ENCODE measurements around the gene CSNK2B. TPM values are rescaled to one million over a fixed set of nuclear protein-coding genes. Genes with fewer than 3 reads are reported as not detected.

Gene CSNK2B
- total and polyA plus RNA-seq, 9 of the 15 experiments (the other 6 are each of a cell fraction or from before 2014, with no cell fraction given) = 120 to 1,126 (median 529) TPM

GRCh38 chr6:31663961-31664789, 1.7 kb upstream of the CSNK2B start (continued):
- TF ChIP-seq TOE1 (IDR thresholded peaks at IDR 0.05; ENCODE audit: borderline replicate concordance) (no peak), TOE1 (CRISPR knock-in tag; IDR thresholded peaks at IDR 0.05; ENCODE audit: borderline replicate concordance, low read depth) (0 out of 2 replicates have a peak, but pooled peaks have one; percentile 21), PHB (CRISPR knock-in tag; IDR thresholded peaks at IDR 0.05) (no peak; the same call in 1 of the 2 replicates), JUN (IDR thresholded peaks at IDR 0.05; ENCODE audit: borderline replicate concordance, low read depth, low read length) (peak; percentile 99), JUN (CRISPR knock-in tag; IDR thresholded peaks at IDR 0.05; ENCODE audit: borderline replicate concordance) (peak; percentile 73; the same call in 1 of the 2 replicates), SLC30A9 (CRISPR knock-in tag; IDR thresholded peaks at IDR 0.05) (no peak), POLR2AphosphoS5 (IDR thresholded peaks at IDR 0.05; ENCODE audit: control insufficient read depth, insufficient read depth, low read depth, low read length) (peak; percentile 69; the same call in 1 of the 2 replicates)

- Histone ChIP-seq H3K4me2 (ENCODE audit: insufficient read depth, low read length) (peak within 1 kb of the TSS; percentile 93), H3K9ac (ENCODE audit: insufficient read depth in 1 of 2, low read depth in 2 of 2, low read length in 2 of 2) (peak within 1 kb of the TSS; percentile 96 to 97), H4K20me1 (replicated peaks; ENCODE audit: control insufficient read depth, insufficient read depth, low read length) (0 out of 2 replicates have a peak, but pooled peaks cover 3% of the 10 kb centered on the region), H3K9me3 (replicated peaks; ENCODE audit: control insufficient read depth, insufficient read depth, low read depth, low read length) (no peaks in the 10 kb centered on the region), H3K36me3 (ENCODE audit: control insufficient read depth, insufficient read depth, low read length) (peaks cover 61% of the 10 kb centered on the region), H3K4me1 (replicated peaks in 1 of 2; ENCODE audit: control insufficient read depth in 2 of 2, insufficient read depth in 2 of 2, low read length in 2 of 2) (peaks cover 36 to 46% of the 10 kb centered on the region in 2 experiments; a peak in 4 of 5 replicates), H3K27me3 (ENCODE audit: control insufficient read depth in 2 of 2, insufficient read depth in 2 of 2, low read length in 2 of 2) (no peaks in the 10 kb centered on the region), H3K4me3 (peak within 1 kb of the TSS; percentile 66), H2AFZ (ENCODE audit: low read depth, low read length) (peak within 1 kb of the TSS; percentile 62), H3K79me2 (ENCODE audit: control insufficient read depth, insufficient read depth, low read length) (peaks cover 84% of the 10 kb centered on the region), H3K27ac (ENCODE audit: extremely low read depth, low read depth, low read length) (peak within 1 kb of the TSS; percentile 97), H3K9me1 (ENCODE audit: control insufficient read depth, insufficient read depth, low read length) (no peaks in the 10 kb centered on the region)
- CTCF ChIA-PET (ENCODE audit: low intra/inter-chr PET ratio) = no interaction called here
- in situ Hi-C loops (cut with MboI) = loop anchor here (5.0 kb wide), 2 partner anchors 118 to 197 kb away; partner anchors contain the start of genes ATP6V1G2, NEU1 and NFKBIL1
- no TSS peak for BruUV-seq (replicated peaks)
- 1% methylated on average over 39 of the region's 39 CpGs for WGBS (ENCODE audit: insufficient coverage, low coverage, missing lambda C conversion rate)
- ATAC-seq = peak; percentile 65
- intact Hi-C loops (cut with micrococcal nuclease) = loop anchor here (1.0 to 10.0 kb wide), 7 partner anchors 13 to 510 kb away; partner anchors contain the start of genes ABHD16A, AGPAT1, ATP6V1G2 and BAG6
- POLR2A ChIA-PET = interaction anchor here (0.6 to 9.8 kb wide), 54 partner anchors 7 to 1692 kb away, joined by 3 to 267 read pairs (median 6); partner anchors contain the start of genes ABHD16A, APOM, BAG6 and CLIC1
- FAIRE-seq = peak; percentile 99
- peak in 3 of 4 experiments; percentile 71 to 100 (median 90) for DNase-seq (ENCODE audit: extremely low read depth in 1 of 4, low spot score in 3 of 4)
- TF ChIP-seq NFRKB (IDR thresholded peaks at IDR 0.05; ENCODE audit: low read depth) (peak; percentile 94), FOXJ3 (CRISPR knock-in tag; IDR thresholded peaks at IDR 0.05) (no peak; the same call in 1 of the 2 replicates), SMC3 (conservative IDR thresholded peaks at IDR 0.05; ENCODE audit: insufficient read depth, low read depth, low read length) (peak; percentile 23; the same call in 1 of the 2 replicates), ZNF133 (CRISPR knock-in tag; IDR thresholded peaks at IDR 0.05) (0 out of 2 replicates have a peak, but pooled peaks have one; percentile 44), ZNF717 (CRISPR knock-in tag; IDR thresholded peaks at IDR 0.05) (peak; percentile 82), MBD2 (IDR thresholded peaks at IDR 0.05; ENCODE audit: borderline replicate concordance, low read depth) (no peak), YBX1 (IDR thresholded peaks at IDR 0.05) (no peak), ZNF324 (CRISPR knock-in tag; IDR thresholded peaks at IDR 0.05) (peak; percentile 9; the same call in 1 of the 2 replicates), MBD1 (CRISPR knock-in tag; IDR thresholded peaks at IDR 0.05) (no peak)
Observed at GRCh38 chr6:31664790-31665500, 935 bp upstream of the CSNK2B start, which contains the start of gene GPANK1. GPANK1 (minus strand) TSS chr6:31664997; CDS start chr6:31664478, 519 bp downstream.
